Measurements from ENCODE around the gene HEXIM2. TPM values are rescaled to one million over a fixed set of nuclear protein-coding genes. Genes with fewer than 3 reads are reported as not detected.

HEXIM2 gene
- total and polyA plus RNA-seq, 2 of the 13 experiments (the other 11 are each of a cell fraction or from before 2014, with no cell fraction given) = 27.1 to 32.4 TPM

- peak; percentile 77 for TF ChIP-seq ZNF407 (CRISPR knock-in tag; IDR thresholded peaks at IDR 0.05; ENCODE audit: not compliant biosample characterization)
- no peak for TF ChIP-seq ZSCAN20 (CRISPR knock-in tag; IDR thresholded peaks at IDR 0.05; ENCODE audit: borderline replicate concordance)
- peak; percentile 74 for TF ChIP-seq HIVEP1 (CRISPR knock-in tag; IDR thresholded peaks at IDR 0.05)
- TF ChIP-seq DBP (CRISPR knock-in tag; IDR thresholded peaks at IDR 0.05; ENCODE audit: not compliant biosample characterization) = no peak
- no peak for TF ChIP-seq ZNF326 (CRISPR knock-in tag; IDR thresholded peaks at IDR 0.05; ENCODE audit: borderline replicate concordance)
- TF ChIP-seq ZNF296 (CRISPR knock-in tag; conservative IDR thresholded peaks at IDR 0.05) = no peak; the same call in 1 of the 2 replicates
- 0 out of 2 replicates have a peak, but pooled peaks have one; percentile 69 for TF ChIP-seq SNAI1 (CRISPR knock-in tag; IDR thresholded peaks at IDR 0.05; ENCODE audit: borderline replicate concordance)
- no peak for TF ChIP-seq ZNF775 (CRISPR knock-in tag; IDR thresholded peaks at IDR 0.05; ENCODE audit: borderline replicate concordance)
- TF ChIP-seq TGIF2 (CRISPR knock-in tag; IDR thresholded peaks at IDR 0.05) = no peak
- TF ChIP-seq ZNF343 (CRISPR knock-in tag; IDR thresholded peaks at IDR 0.05) = no peak
- no peak for TF ChIP-seq MTERF4 (CRISPR knock-in tag; IDR thresholded peaks at IDR 0.05)
- TF ChIP-seq SAP130 (CRISPR knock-in tag; IDR thresholded peaks at IDR 0.05; ENCODE audit: low read depth) = peak; percentile 77
- TF ChIP-seq NPAS2 (CRISPR knock-in tag; IDR thresholded peaks at IDR 0.05; ENCODE audit: borderline replicate concordance) = no peak
- TF ChIP-seq ZNF281 (CRISPR knock-in tag; IDR thresholded peaks at IDR 0.05; ENCODE audit: borderline replicate concordance) = peak; percentile 62; the same call in 1 of the 2 replicates
- peak; percentile 23; the same call in 1 of the 2 replicates for TF ChIP-seq ZSCAN21 (CRISPR knock-in tag; IDR thresholded peaks at IDR 0.05; ENCODE audit: borderline replicate concordance)
Measured at GRCh38 chr17:45123930-45124796, 37.5 kb upstream of the HEXIM2 start (continued).
